ENCODE data around the gene XRCC5.

Gene XRCC5

GRCh38 chr2:216083464-216084281, 25.5 kb upstream of the XRCC5 start:
- DNase-seq (ENCODE audit: low read depth in 1 of 2, low spot score in 1 of 2), result no peak

DNA sequence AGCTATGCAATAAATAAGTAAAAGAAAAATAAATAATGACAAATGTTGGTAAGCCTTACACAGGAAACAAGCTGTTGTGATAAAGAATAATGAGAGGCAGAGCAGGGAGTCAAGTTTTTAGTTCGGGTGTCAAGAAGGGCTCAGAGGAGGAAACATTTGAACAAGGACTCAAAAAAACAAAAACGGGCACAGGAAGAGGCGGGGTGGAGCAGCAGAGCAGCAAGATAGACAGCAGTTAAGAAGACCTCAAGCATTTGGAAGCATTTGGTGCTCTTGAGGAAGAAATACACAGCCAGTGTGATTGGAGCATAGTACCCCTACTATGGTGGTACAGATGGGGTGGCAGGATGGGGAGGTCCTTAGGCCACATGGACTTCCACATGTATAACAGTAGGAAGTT, 24.6 kb upstream of the XRCC5 start:
- DNase-seq (ENCODE audit: low read depth in 1 of 2, low spot score in 1 of 2), result no peak

DNA sequence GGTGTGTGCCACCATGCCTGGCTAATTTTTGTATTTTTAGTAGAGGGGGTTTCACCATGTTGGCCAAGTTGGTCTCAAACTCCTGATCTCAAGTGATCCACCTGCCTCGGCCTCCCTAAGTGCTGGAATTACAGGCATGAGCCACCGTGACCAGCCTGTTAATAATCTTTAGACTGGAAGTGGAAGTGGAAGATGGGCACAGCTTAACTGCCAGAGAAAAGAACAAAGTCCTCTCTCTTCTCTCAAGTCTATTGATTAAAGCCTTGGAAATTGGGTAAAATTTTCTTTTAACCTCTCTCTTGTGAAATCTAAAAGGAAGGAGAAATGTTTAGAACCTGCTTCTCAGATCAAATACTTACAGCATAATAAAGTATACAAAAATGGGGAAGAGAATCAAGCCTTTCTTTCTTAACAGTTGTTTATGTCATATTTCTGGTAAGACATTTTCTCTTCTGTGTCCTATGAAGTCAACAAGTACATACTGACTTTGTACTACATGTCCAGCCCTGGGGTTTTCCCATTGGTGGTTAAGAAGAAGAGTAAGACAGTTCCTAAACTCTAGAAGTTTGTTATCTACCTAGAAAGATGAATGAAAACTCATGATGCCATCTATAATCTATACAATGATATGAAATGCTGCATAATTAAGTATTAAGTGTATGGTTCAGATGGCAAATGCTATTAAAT, 22.8 kb upstream of the XRCC5 start:
- DNase-seq (ENCODE audit: low read depth in 1 of 2, low spot score in 1 of 2), result no peak

DNA sequence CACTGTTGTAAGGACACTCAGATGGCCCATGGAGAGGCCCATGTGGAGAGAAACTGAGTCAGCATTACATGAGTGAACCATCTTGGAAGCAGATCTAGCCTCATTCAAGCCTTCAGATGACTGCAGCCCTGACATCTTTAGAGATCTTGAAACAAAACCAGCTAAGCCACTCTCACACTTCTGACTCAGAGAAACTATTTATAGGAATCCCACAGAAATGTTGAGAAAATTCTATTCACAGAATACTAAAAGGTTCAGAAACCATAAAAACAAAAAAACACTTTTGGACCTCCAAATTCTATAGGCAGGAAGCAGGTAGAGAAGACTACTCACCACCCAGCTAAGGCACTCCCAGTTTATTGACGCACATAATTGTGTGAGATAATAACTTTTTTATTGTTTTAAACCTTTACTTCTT, 18.8 kb upstream of the XRCC5 start:
- no peak for DNase-seq (ENCODE audit: low read depth in 1 of 2, low spot score in 1 of 2)

DNA sequence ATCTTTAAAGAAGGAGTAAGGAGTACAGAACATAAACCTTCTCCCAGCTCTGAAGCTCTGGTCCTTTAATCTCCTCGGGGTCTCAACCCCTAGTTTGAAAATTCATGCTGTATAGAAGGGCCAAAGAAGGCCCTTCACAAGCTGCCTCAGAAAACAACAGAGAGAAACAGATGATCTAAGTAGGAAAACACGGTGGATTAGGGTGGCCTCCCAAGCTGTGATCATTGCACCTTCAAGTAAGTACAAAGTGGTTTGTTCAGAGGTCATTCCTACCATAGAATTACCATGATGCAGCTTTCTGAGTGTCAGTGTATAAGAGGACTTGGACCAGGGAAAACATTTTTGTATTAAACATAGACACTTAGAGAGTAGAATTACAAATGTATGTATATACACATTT, 16.5 kb upstream of the XRCC5 start:
- DNase-seq (ENCODE audit: low read depth in 1 of 2, low spot score in 1 of 2), result no peak

- no peak for DNase-seq (ENCODE audit: low read depth in 1 of 2, low spot score in 1 of 2)
These were observed 14.4 kb upstream of the XRCC5 start for GRCh38 chr2:216094701-216095100.

DNA sequence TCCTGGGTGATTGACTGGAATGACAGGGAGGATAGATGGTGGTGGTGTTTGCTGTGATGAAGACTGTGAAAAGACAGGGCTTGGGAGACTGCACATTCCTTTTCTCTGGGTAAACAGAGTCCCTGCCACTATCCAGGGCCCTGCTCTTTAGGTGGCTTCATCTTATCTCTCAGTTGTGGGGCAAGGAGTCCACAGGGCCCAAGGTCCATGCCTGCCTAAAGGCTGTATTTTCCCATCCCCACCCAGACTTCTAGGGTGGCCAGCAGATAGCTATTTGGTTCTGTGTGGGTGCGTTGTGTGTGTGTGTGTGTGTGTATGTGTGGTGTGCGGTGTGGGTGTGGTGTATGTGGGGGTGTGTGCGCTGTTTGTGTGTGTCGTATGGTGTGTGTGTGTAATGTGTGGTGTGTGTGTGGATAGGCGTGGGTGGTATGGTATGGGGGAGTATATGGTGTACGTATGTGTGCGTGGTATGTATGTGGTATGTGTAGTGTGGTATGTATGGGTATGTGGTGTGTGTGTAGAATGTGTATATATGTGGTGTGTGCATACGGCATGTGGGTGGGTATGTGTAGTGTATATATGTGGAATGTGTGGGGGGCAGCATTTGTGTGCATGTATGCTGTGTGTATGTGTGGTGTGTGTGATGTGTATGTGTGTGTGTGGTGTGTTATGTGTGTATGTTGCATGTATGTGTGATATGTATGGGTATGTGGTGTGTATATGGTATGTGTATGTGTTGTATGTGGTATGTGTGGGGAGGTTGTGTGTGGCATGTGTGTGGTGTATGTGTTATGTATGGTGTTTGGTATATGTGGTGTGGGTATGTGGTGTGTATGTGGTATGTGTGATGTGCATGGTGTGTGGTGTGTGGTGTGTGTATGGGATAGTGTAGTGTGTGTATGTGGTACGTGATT, 10.5 kb upstream of the XRCC5 start:
- no peak for DNase-seq (ENCODE audit: low read depth in 1 of 2, low spot score in 1 of 2)

DNA sequence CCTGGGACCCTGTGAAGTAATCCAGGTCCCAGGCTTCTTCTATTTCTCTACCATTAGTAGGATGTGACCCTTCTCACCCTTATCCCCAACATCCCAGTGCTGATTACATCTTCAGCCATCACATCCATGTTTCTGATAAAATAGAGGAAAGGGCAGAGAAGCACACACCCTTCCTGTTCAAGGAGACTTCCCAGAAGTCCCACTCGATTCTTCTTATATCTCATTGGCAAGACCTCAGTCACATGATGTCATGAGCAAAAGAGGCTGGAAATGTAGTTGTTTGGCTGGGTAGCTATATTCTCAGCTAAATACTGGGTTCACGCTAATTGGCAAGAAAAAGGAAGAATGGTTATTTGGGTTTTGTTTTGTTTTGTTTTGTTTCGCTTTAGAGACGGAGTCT, 8.0 kb upstream of the XRCC5 start:
- DNase-seq (ENCODE audit: low read depth in 1 of 2, low spot score in 1 of 2), result no peak

GRCh38 chr2:216103213-216103612, 5.9 kb upstream of the XRCC5 start:
- no peak for DNase-seq (ENCODE audit: low read depth in 1 of 2, low spot score in 1 of 2)

- no peak for DNase-seq (ENCODE audit: low read depth in 1 of 2, low spot score in 1 of 2)
These were observed 4.5 kb upstream of the XRCC5 start for GRCh38 chr2:216104691-216105090.

DNA sequence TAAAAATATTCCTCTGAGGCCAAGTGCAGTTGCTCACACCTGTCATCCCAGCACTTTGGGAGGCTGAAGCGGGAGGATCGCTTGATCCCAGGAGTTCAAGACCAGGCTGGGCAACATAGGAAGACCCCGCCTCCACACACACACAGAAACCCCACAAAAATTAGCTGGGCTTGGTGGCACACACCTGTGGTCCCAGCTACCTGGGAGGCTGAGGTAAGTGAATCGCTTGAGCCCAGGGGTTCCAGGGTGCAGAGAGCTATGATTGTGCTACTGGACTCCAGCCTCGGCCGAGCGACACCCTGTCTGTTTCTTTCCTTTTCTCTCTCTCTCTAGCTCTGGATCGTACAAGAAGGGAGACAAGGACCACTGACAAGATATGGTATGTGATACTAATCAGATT, 1.8 kb upstream of the XRCC5 start:
- DNase-seq (ENCODE audit: low read depth in 1 of 2, low spot score in 1 of 2), result no peak

DNA sequence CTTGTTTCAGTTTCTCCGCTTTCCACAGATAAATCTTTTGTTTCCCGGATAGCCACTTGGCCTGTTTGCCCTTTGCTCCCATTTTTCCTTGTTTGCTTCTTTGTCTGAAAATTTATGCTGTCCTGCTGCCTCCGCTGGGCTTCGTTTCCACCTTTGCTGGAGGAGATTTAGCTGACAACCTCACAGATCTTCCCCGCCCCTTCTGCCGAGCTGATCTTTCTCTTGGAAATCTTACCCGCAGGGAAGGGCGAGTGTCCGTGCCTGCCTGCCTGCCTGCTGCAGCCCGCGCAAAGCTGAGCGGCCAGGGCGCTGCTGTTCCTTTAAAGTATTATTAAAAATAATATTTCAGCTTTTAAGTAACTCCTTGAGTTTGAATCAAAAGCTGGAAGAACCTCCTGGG, 1.4 kb upstream of the XRCC5 start:
- DNase-seq (ENCODE audit: low read depth in 1 of 2, low spot score in 1 of 2), result no peak

GRCh38 chr2:216108310-216108966, 710 bp upstream of the XRCC5 start:
- DNase-seq (ENCODE audit: low read depth in 1 of 2, low spot score in 1 of 2), result no peak

DNA sequence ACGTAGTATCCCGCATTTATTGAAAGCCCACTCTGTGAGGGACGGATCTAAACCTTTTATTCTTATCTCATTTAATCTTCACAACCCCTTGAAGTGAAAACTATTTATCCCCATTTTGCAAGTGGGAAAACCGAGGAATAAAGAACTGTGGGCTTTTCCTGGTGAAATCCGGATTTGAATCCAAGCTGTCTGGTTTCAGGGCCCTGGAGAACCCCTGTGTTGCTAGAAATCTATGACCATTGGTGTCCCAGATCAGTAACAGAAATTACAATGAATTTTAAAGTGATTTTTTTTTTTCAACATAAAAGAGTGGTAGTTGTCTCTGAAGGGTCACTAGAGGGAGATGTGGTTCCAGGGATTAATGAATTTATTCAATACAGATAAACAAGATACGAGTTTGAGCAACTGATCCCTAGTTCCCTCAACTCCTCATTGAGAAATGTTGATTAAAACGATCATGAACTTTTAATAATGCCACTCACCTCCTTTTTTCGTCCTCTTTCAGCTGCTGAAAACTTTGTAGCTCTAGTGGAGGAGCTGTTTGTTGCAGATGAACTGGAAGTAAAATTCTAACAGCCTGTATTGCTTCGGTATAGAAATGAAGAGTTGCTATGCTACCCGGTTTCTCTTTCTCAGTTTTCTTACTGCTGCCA, 940 bp downstream of the XRCC5 start:
- DNase-seq (ENCODE audit: low read depth in 1 of 2, low spot score in 1 of 2), result no peak

DNA sequence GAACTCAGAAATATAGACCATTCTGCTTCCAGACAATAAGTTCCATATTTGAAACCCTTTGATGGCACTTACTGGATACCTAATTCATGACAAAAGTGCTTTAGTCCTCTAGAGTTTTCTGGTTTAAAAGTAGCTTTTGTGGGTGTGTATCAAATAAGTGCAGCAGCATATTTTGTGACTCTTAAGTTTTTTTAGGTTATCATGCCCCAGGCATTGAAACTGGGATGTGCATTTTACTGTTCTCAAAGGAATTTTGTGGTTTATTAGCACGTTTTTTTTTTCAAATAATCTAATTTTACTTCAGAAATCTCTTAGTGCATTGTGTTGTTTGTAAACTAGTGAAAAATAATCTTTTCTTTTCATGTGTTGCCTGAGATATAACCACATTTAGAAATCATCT, 1.5 kb downstream of the XRCC5 start:
- no peak for DNase-seq (ENCODE audit: low read depth in 1 of 2, low spot score in 1 of 2)

- no peak for DNase-seq (ENCODE audit: low read depth in 1 of 2, low spot score in 1 of 2)
These were observed 2.0 kb downstream of the XRCC5 start for GRCh38 chr2:216111122-216111521.

- no peak for DNase-seq (ENCODE audit: low read depth in 1 of 2, low spot score in 1 of 2)
These were observed 3.8 kb downstream of the XRCC5 start for GRCh38 chr2:216112926-216113325.

GRCh38 chr2:216113572-216113971, 4.4 kb downstream of the XRCC5 start:
- no peak for DNase-seq (ENCODE audit: low read depth in 1 of 2, low spot score in 1 of 2)

DNA sequence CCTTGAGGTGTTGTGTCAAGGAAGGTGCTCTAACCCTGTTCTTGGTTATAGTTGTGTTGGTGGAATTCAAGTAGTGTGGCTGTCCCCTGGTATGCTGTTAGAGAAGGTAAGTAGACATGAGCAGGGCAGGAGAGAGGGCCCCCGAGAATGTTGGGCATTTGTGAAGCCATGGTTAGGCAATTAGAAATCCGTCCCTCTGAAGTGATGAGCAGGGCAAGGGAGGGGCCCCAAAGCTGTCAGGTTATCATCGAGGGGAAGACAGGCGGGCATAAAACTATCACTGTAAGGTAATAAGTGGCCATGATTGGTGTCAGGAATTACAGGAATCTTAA, 5.2 kb downstream of the XRCC5 start:
- DNase-seq (ENCODE audit: low read depth in 1 of 2, low spot score in 1 of 2), result no peak

- peak; percentile 97 to 98 for DNase-seq (ENCODE audit: low read depth in 1 of 2, low spot score in 1 of 2)
These were observed 5.8 kb downstream of the XRCC5 start for GRCh38 chr2:216114714-216115531.
